Measurements from ENCODE around the gene RNLS.

The RNLS gene

DNA sequence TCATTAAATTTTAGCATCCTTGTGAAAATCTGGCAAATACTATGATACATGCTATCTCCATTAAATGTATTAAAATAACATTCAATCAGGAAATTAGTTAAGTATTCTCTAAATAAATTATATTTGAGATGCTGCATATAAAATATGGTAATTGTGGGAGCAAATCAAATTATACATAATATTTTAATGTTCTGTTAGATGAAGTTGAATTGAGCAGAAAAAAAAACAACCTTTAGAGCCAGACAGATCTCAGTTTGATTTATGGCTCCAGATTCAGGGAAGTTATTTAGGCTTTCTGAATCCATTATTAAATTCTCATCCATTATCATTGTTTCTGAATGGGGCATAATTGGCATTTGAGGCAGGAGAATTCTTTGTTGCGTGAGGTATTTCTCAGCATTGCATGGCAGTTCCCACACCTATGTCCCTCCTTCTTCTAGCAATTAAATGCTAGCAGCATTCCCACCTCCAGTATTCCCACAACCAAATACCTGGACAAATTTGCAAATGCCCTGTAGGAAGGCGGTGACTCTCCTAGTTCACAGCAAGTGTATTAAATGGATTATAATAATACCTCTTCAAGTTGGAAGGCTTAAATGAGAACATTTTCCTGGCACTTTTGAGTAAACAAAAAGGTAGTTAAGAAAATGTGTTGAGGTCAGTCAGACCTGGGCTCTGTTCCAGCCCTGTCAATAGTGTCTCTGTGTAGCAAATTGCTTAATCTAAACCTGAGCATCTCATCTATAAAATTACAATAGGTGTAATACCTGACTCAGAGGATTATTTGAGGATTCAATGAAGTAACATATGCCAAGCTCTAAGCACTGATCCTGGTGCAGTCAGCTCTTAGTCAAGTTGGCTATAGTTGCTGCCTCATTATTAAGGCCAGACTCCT is 108.9 kb downstream of the RNLS start:
- no peak for DNase-seq

DNA sequence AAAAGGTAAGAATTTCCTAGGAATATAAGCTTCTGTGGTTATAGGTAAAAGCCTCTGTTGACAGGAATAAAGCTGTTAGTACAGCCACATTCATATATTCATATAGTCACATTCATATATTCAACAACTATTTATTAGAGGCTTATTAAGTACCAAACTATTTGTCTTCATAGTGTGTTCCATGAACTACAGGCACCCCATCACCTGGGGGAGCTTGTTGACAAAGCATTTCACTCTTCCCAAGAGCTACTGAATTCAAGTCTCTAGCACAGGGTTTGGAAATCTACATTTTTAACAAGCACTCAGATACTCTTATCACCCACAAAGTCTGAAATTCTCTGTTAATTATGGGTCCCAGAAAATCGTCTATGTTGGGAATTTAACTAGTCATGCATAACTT is 110.6 kb downstream of the RNLS start:
- DNase-seq, result no peak

DNA sequence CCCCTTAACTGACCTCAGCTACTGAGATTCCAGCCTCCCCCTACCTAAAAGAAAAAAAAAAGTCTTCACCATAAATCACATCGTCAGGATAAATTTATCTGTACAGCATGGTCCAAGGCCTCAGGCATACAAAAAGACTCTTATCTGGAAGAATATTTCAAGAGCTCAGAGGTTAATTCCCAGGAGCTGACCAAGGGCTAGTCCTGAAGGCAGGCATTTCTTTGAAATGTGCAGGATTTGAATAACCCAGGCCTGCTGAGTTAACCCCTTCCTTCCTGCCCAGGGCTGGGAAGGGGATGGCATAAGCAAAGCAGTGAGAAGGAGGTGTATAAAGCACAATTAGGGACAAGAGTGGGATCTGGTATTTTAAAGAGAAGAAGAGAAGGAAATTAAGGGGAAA is 111.2 kb downstream of the RNLS start:
- no peak for DNase-seq

DNA sequence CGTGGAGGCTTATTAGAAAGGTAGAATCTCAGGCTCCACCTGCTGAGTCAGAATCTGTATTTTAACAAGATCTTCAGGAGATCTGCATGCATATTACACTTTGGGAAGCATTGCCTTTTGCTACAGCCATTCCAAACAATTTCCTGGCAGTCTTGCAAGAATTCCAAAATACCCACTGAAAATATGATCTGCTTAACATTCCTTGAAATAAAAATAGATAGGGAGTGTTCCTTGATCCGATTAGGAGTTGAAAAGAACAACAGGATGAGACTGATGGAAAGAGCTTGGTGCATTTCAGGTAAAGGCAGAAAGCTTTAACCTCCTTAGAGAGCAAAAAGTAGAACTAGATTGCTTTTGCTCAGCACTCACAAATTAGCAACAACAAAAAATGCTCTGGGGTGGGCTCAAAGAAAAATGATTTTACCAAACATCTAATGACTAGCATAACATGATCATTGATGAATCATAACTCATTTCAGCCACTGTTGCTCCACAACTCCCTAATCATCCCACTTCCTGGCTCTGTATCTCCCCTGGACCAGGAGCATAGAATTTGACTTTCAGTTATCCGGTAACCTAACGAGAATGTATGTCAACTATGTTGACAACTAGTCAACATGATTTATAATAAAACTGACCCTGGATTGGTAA is 115.2 kb downstream of the RNLS start:
- DNase-seq, result no peak

DNA sequence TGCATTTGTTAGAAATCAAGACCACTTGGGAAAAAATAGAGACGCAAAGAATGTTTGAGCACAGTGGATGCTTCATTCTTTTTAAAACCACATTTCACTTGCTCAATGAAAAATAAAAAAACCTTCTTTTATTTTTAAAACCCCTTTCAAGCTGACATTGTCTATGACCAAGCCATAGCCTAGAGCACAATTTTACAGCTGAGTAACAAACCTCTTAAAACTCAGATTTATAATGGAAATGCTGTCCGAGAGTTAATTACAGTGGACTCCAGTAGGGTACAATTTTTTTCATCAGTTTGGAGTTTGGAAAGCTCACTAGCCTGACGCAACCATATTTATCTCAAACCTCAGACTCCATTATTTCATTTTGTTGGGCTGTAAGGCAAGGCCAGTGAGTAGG is 116.3 kb downstream of the RNLS start:
- DNase-seq, result no peak

DNA sequence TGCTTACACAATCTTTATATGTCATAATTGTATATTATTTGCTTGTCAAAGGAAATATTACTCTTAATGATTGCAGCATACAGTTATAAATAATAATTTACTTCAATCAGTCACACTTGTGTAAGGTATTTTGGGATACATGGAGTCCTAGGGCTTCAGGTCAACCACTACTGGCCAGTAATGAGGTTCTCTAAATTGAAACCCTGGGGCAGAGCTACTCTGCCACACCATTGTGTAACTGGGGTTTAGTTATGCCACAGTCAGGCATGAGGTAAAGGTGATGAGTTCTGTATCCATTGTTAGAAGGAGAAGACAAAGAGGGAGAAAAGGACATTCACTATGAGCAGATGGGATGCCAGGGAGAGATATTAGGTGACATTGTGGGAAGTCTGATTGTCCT is 117.4 kb downstream of the RNLS start:
- no peak for DNase-seq

DNA sequence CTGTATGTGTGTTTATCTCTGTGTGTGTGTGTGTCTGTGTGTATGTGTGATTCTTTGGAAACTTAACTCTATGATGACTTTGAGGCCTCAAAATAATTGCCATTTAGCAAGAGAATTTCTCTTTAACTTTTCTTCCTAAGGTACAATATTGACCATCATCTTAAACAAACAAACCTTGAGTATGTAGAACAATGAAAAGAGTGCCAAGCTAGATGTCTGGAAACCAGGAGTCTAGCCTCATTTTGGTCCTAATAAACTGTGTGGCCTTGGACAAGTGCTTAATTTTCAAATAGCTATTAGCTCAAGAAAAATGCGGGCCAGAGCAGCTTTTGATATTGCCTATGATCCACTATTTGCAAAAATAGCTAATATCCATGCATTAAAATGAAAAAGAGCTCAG is 119.3 kb downstream of the RNLS start:
- DNase-seq, result no peak

DNA sequence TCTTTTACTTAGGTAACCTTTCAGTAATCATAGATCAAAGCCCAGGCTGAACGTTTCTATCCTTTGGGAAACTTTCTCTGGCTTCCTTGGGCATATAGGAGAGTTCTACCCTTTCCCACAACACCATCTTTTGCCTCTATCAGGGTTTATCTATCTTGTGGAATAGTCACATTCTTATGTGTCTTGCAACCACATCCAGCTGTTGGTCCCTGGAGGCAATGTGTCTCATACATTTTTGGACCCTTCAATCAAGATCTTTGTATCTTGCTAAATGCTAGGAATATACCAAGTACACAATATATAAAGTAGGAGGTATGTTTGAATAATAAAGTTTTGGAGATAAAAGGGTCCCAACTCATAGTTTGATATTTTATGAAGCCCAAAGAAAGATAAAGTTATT is 121.7 kb downstream of the RNLS start:
- no peak for DNase-seq

DNA sequence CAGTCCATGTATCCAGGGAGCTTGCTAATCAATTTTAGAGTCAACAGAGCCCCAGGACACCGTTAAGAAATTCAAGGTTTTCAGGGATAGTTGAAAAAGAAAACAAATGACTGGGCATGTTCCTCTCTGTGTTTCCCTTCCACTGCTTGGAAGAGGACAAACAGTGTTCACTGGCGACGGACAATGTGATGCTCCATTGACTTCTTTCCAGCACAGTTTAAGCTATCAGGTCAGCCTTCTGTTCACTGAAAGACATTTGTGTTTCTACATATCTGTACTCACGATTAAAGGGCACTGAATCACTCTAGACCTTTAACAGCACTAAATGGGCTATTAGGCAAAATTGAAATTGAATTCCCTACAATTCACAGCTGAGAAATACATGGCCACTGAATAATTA is 123.6 kb downstream of the RNLS start:
- DNase-seq, result no peak

DNA sequence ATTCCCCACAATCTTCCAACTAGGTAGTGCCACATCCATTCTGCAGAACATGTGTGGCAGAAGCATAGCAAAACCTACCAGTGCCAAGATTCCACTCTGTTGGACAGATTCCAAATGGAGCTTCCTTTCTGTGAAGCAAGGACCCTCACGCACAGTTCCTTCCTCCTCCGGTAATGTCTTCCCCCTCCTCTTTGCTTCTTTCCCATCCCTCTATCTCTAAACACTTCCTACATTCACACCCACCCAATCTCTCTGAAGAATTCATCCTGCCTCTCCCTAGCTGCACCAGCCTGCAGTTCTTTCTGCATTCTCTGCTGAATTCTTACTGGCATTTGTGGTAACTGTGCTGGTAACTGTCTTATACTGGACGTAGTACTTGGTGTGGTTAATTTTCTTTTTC is 124.9 kb downstream of the RNLS start:
- DNase-seq, result no peak

DNA sequence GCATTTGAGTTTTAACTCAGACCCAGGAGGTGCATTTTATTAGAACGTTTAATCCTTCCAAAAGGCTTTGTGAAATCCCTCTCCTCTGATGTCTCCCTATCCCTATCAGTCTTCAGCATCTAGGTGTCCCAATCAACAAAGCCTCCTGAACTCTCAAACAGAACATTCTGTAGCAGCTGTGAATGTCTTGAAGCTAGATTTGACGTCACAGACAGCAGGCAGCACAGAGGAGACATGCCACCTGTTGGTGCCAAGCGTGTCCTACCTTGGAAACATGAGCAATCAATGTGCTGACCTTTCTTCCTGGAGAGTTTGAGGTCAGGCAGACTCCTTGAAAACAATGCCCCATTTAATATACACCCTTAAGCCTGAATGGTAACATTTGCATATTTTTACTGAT is 125.5 kb downstream of the RNLS start:
- no peak for DNase-seq

DNA sequence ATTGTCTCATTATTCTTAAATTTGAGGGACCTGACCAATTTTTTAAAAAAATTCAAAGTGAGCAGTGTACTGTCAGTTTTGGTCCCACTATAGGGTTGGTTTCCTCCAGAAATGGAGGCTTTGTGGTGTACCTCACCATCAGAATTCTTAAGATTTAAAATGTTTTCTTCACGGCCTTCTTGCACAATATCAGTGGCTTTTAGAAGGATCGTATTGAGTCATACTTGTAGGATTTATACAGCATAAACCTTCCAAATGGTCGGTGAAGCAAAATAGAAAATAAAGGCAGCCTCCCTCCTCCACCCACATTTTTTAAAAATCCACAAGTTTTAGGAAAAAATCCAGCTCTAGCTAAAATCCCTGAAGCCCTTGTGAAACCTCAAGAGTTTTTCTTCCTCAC is 126.4 kb downstream of the RNLS start:
- no peak for DNase-seq

DNA sequence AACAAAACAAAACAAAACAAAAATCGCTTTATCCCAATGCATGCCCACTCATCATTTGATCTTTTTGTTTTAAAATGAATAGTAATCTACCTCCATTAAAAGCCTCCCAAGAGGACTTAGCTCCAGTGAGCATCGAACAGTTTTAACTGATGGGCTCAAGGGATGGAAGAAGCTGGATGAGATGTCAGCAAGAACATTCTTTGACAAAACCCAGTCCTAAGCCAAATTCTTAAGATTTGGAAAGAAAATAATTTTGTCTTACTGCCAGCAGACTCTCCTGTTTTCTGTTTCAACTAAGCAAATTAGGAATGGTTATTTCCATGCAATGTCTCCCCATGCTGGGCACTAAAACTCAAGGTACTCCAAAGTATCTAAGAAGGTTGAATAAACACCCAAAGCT is 127.3 kb downstream of the RNLS start:
- no peak for DNase-seq

DNA sequence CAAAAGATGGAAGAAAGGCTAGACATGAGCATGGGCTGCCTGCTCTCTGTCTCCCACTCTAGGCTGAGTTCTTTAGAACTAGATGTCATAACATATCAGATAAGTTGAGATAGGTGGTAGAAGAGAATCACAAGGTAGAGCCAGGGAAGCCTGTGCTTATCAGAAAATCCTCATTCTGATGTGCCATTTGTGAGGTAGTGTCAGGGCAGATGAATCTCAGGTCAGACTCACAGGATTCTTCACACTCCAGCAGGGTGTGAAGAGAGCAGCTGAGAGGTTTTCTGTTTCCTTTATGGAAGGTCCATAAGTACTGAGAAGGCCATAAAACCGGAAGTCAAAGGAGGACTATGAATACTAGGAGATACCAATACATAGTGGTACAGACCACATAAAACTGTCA is 132.9 kb downstream of the RNLS start:
- DNase-seq, result no peak

DNA sequence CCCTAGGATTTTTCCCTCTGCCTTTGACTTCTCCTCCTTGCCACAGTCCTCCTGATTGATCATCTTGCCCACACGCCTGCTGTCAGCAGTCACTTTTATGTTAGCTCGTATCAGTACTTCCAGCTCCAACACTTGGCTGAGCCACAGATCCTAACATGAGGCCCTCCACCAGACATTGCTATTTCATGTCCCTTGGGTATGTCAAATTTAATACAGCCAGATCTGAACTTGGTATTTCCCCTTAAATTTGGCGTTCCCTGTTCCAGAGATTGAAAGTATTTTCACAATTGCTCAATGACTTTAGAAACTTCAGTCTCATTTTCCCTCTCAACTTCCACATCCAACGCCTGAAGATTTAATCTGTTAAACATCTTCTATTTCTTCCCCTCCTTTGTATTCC is 140.4 kb downstream of the RNLS start:
- no peak for DNase-seq

DNA sequence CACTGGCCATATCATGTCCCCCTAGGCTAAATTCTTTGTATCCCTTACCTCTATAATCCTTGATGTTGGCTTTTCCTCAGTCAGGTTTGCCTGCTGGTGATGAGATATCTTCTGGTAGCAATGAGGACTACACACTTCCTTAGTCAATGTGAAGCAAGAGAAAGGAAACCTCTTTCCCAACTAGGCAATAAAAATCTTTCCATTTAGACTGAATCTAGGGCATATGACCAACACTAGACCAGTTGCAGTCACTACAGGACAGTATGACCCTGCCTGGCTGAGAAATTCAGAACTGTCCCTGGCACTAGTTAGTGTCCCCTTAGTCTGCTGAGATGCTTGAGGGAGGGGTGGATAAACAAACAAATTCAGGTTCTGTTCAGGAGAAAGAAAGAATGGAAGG is 142.6 kb downstream of the RNLS start:
- no peak for DNase-seq

DNA sequence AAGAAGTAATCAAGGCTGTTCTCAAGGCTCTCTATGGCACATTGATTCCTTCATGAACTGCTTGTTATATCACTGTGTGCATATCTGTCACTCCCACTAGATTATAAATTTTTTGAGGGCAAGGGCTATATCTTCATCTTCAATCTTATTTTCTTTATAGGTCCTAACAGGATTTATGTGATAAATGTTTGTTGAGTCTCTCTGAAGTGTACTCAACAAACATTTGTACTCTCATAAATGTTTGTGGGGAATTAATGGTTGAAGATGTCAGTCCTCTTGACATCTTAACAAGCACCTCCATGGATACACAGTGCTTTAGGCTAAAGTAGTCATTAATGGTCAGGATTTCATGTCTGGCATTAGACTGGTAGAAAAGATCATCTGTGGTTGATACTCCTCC is 143.2 kb downstream of the RNLS start:
- DNase-seq, result no peak

DNA sequence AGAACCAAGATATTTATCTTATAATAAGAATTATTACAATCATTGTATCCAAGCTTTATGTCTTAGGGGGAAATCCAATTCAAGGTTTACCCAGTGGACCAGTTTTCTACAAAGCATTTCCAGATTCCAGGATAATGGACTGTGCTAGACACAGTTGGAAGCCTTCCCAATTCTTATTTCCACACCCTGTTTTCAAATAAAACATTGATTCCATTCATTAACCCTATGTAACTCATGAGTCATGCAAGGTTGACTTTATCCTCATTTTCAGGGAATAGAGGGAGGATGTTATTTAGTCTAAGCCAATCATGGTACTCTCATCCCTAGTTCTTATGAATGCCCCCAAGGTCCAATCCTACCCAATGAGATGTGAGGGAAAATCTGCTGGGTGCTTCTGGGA is 145.7 kb downstream of the RNLS start:
- no peak for DNase-seq

DNA sequence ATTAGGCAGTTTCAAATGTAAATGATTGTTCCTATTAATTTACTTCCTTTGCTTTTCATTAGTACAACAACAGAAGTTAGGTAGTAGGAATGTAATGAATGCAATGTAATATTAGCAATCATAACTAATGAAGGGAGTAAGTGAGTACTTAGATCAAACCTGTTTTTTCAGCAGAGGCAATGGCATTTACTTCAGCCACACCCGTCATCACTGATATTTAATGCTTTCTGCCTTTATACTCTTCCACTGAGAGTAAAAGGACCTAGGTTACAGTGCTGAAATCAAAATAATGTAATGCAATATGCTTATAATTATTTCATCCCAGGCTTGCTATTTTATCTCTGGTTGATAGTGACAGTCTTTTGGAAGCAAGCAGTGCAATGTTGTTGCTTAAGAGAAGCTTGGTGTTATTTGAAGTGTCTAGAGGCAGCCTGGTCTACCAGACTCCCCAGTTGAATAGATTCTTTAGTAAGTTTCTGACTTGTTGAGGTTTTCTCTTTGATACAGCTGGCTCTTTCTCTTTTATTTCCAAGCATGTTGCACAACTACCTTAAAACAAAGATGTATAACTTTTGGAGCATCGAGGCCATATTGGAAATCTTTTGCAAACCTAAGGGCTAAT is 149.4 kb downstream of the RNLS start:
- DNase-seq, result no peak

DNA sequence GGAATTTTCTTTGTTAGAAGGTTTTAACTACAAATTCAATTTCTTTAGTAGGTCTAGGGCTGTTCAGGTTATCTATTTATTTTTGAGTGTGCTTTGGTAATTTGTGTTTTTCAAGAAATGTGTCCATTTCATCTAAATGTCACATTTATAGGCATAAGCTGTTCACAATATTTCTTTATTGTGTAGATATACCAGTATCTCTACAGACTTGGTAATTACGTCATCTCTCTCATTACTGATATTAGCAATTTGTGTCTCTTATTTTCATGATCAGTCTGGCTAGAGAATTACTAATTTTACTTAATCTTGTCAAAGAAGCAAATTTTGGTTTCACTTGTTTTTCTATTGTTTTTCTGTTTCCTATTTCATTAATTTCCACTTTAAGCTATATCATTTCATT is 152.0 kb downstream of the RNLS start:
- DNase-seq, result no peak

DNA sequence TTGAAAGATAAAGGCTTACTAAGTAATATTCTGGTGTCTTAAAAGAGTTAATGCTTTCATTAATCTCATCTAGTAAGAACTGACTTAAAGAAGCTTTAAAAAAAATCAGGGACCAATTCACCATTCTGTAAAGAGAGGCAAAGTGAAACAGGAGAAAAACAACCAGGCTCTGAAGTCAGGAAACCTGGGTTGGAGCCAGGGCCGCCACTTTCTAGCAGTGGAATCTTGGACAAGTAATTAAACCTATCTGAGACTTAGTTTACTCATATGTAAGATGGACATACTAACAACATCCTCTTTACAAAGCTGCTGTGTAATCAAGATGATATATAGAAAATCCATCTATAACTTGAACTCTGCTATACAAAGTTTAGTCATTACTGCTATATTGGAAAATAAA is 154.1 kb downstream of the RNLS start:
- no peak for DNase-seq

DNA sequence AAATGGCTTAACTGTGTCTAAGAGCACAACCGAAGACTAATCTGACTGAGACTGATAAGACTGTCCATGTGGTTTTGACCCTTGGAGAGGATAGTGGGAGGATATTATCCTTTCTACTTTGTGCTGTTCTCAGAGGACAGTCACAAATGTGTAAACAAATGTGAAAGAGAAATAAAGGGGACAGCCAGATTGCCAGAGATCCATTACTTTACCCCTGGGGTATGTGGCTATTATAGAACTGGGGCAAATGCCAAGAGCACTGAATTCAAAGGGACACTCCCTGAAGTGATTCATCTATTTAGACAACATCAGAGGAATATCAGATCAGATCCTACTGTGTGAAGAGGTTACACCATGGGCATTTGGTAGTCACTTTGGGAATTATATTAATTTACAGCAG is 154.7 kb downstream of the RNLS start:
- no peak for DNase-seq

DNA sequence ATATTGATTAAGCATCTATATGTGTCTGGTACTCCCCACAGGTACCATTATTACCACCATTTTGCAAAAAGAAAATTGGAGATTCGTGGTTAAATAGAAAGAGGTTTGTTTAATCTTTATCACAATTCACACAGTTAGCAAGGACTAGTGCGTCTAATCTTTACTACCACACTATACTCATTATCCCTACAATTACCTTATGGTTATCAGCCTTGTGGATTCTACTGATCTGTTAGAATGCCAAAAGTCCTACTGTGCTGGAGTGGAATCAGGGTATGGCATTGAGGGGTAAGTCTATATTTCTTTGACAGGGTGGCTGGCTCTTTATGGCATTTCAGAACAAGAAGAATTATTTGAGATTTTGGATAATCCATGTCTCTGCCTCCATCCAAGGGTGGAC is 156.1 kb downstream of the RNLS start:
- DNase-seq, result no peak

DNA sequence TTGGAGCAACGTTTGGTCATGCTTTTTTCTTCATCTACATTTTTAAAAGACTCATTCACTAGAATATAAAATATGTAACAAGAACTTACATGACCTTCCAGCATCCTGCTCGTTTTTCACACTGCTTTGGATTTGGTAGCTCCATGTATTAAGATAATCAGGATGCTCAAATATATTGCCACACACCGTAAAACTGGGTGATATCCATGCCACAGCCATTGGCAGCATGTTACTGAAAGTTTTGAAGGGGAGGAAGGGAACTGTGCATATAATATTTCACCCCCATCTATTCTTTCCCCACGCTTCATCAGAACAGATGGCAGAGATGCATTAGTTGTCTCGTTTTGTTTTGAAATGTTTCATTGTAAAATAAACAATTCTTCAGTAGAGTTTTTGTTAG is 158.2 kb downstream of the RNLS start:
- no peak for DNase-seq

All from stimulated activated CD4-positive, alpha-beta T cell treated with anti-CD3 and anti-CD28 coated beads, Interleukin-4, amount 100 ng/mL, for 4 hours (primary cell).